HG03139 (cell line): Measurements from ENCODE around the gene A3GALT2.
"Not testable (repeated sequence)": the region's sequence is repeated elsewhere in the genome, so short reads cannot be mapped to it uniquely, and the experiment has no call there.

ENCODE experiments used
- ATAC-seq: cut with Tn5 transposase; IDR thresholded peaks from one replicate; pipeline ENCODE4 v1.9.1; 2021; ENCODE audit not compliant: unreplicated experiment

A3GALT2 gene

GRCh38 chr1:33316601-33317000, 4.3 kb downstream of the A3GALT2 start:
- no peak for ATAC-seq

GRCh38 chr1:33314416-33314815, 6.5 kb downstream of the A3GALT2 start:
- ATAC-seq = no peak

GRCh38 chr1:33312413-33312749, 8.5 kb downstream of the A3GALT2 start:
- no peak for ATAC-seq

- ATAC-seq = no peak
Measured at GRCh38 chr1:33311706-33312412, 9.0 kb downstream of the A3GALT2 start.

GRCh38 chr1:33310702-33311101, 10.2 kb downstream of the A3GALT2 start:
- no peak for ATAC-seq

GRCh38 chr1:33309351-33309750, 11.5 kb downstream of the A3GALT2 start:
- ATAC-seq = not testable (repeated sequence)

- no peak for ATAC-seq
Measured at GRCh38 chr1:33307494-33307864, 13.4 kb downstream of the A3GALT2 start.

- no peak for ATAC-seq
Measured at GRCh38 chr1:33306653-33307493, 14.0 kb downstream of the A3GALT2 start.

- no peak for ATAC-seq
Measured at GRCh38 chr1:33305816-33306652, 14.9 kb downstream of the A3GALT2 start.

GRCh38 chr1:33305016-33305415, 15.9 kb downstream of the A3GALT2 start:
- ATAC-seq = no peak

GRCh38 chr1:33302325-33302724, 18.6 kb downstream of the A3GALT2 start:
- ATAC-seq = no peak

GRCh38 chr1:33301273-33301984, 19.5 kb downstream of the A3GALT2 start:
- ATAC-seq = no peak

GRCh38 chr1:33300673-33301072, 20.2 kb downstream of the A3GALT2 start:
- no peak for ATAC-seq

GRCh38 chr1:33299461-33300155, 21.3 kb downstream of the A3GALT2 start:
- ATAC-seq = no peak

- no peak for ATAC-seq
Measured at GRCh38 chr1:33298623-33299277, 22.1 kb downstream of the A3GALT2 start.

GRCh38 chr1:33297911-33298622, 22.8 kb downstream of the A3GALT2 start:
- no peak for ATAC-seq

- ATAC-seq = no peak
Measured at GRCh38 chr1:33296824-33297223, 24.1 kb downstream of the A3GALT2 start.

GRCh38 chr1:33296082-33296458, 24.8 kb downstream of the A3GALT2 start:
- ATAC-seq = no peak

GRCh38 chr1:33295450-33296081, 25.3 kb downstream of the A3GALT2 start:
- ATAC-seq = no peak
